DOHH2 (cell line): ENCODE results near the gene RALGAPA2.

Source experiments
- H3F3A ChIP-seq: fragments of 200-600 bp; sonication (generic), shearing (Covaris generic); 2 replicates; pipeline ENCODE4 v1.6.0; 2016; ENCODE audit warnings: antibody characterized with exemption, mild to moderate bottlenecking; ENCODE audit not compliant: control insufficient read depth, insufficient read depth
- H3K27ac ChIP-seq: fragments of 200-600 bp; sonication (generic); 2 replicates; pipeline ENCODE4 v1.5.1; 2014; ENCODE audit warnings: low read depth, mild to moderate bottlenecking, low read length, moderate library complexity
- H3K27me3 ChIP-seq: fragments of 200-600 bp; sonication (generic); 2 replicates; pipeline ENCODE4 v1.6.1; 2014; ENCODE audit warnings: mild to moderate bottlenecking, low read length, mixed read lengths; ENCODE audit not compliant: control insufficient read depth
- H3K36me3 ChIP-seq: fragments of 200-600 bp; sonication (generic); 2 replicates; pipeline ENCODE4 v1.6.1; 2014; ENCODE audit warnings: mild to moderate bottlenecking, low read length, moderate library complexity, mixed read lengths; ENCODE audit not compliant: control insufficient read depth
- H3K4me1 ChIP-seq: fragments of 200-600 bp; sonication (generic); 2 replicates; pipeline ENCODE4 v1.6.1; 2014; ENCODE audit warnings: mild to moderate bottlenecking, low read length, mixed read lengths; ENCODE audit not compliant: control insufficient read depth
- H3K4me2 ChIP-seq: fragments of 200-600 bp; sonication (generic); 2 replicates; pipeline ENCODE4 v1.6.0; 2014; ENCODE audit warnings: mild to moderate bottlenecking, low read length, moderate library complexity
- H3K4me3 ChIP-seq: fragments of 200-600 bp; sonication (generic); 2 replicates; pipeline ENCODE4 v1.5.1; 2014; ENCODE audit warnings: mild to moderate bottlenecking, low read length, mixed read lengths
- H3K79me2 ChIP-seq: fragments of 200-600 bp; sonication (generic); 2 replicates; pipeline ENCODE4 v1.6.1; 2014; ENCODE audit warnings: mild to moderate bottlenecking, low read length, mixed read lengths; ENCODE audit not compliant: control insufficient read depth
- H3K9me2 ChIP-seq: fragments of 200-600 bp; sonication (generic); replicated peaks from 2 replicates; pipeline ENCODE4 v1.6.1; 2014; ENCODE audit warnings: mild to moderate bottlenecking, low read length, mixed read lengths; ENCODE audit not compliant: control insufficient read depth
- H3K9me3 ChIP-seq: fragments of 200-600 bp; sonication (generic); 2 replicates; pipeline ENCODE4 v1.6.1; 2014; ENCODE audit warnings: antibody characterized with exemption, low read length, mixed read lengths; ENCODE audit not compliant: control insufficient read depth, insufficient read depth
- H4K20me1 ChIP-seq: fragments of 200-600 bp; sonication (generic); 2 replicates; pipeline ENCODE4 v1.6.0; 2014; ENCODE audit warnings: low read depth, mild to moderate bottlenecking, antibody characterized with exemption, low read length, moderate library complexity; ENCODE audit not compliant: control insufficient read depth, insufficient read depth
- CTCF ChIP-seq: fragments of 200-600 bp; sonication (generic); IDR thresholded peaks from one replicate; pipeline ENCODE4 v1.5.1; 2014; ENCODE audit warnings: antibody characterized with exemption, mild to moderate bottlenecking, low read depth, low read length; ENCODE audit not compliant: poor library complexity, severe bottlenecking
- EZH2phosphoT487 ChIP-seq: fragments of 200-600 bp; sonication (generic); IDR thresholded peaks from 2 replicates; pipeline ENCODE4 v1.6.1; 2017; ENCODE audit warnings: borderline replicate concordance, mild to moderate bottlenecking, antibody characterized with exemption, low read length, moderate library complexity, mixed read lengths

Gene RALGAPA2

DNA sequence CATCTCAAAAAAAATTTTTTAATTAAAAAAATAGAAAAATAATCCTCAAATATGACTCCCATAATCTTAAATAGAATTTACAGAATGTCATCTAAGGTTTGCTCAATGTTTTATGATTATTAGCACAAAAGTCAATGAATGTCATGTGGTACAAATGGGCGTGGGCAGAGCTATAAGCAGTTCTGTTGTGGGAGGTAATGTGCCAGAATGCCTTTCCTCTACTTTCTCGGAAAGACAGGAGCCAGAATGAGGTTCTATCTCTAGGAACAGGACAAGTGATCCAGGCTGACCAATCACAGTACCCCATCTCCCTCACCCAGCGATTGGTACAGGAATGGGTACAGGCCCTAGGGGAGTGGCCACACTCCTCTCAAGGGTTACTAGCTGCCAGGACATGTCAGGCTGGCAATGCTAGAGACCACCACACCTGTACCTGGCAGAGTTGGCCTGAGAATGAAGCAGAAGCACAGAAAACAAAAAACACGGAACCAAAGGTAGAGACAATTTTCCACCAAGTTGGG, 15.1 kb downstream of the RALGAPA2 start:
- H3K4me1 ChIP-seq, result no peaks in the 10 kb centered on the region
- H3K27ac ChIP-seq, result no peak overlapping the region
- H3K36me3 ChIP-seq, result no peaks in the 10 kb centered on the region
- no peaks in the 10 kb centered on the region for H3K79me2 ChIP-seq
- no peaks in the 10 kb centered on the region for H3K27me3 ChIP-seq
- H3K4me3 ChIP-seq, result no peak overlapping the region
- no peaks in the 10 kb centered on the region for H3K9me3 ChIP-seq
- no peak overlapping the region for H3K4me2 ChIP-seq
- H3F3A ChIP-seq, result no peaks in the 10 kb centered on the region
- TF ChIP-seq EZH2phosphoT487 (no peak), CTCF (no peak)
- no peaks in the 10 kb centered on the region for H4K20me1 ChIP-seq
- H3K9me2 ChIP-seq, result no peaks in the 10 kb centered on the region

DNA sequence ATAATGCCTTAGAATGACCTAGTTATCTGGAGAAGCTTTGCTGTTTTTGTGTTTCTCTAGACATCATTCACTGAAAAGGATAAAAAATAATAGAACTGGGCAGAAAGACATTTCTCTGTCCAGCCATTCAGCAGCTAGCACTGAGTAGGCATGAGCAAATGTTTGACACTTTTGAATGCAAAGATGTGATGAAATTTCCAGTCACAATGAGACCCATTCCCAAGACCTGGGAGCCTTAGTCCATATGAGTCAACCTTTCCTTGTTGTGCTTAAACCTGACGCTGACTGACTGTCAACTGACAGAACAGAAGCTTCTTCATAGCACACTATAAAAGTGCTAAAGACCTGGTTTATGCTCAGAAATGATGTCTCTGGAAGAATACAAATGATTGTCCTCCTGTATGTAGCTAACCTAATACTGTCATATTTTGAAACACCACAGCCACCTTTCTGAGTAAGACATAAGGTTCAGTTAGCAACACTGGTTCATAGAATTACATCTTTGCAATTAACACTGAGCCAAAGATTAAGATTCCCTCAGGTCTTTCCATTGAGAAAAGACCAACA, 17.1 kb downstream of the RALGAPA2 start:
- Histone ChIP-seq H3K36me3 (no peaks in the 10 kb centered on the region), H3K9me3 (no peaks in the 10 kb centered on the region), H3K79me2 (no peaks in the 10 kb centered on the region), H3K27me3 (no peaks in the 10 kb centered on the region), H3K9me2 (no peaks in the 10 kb centered on the region), H3F3A (no peaks in the 10 kb centered on the region), H3K4me1 (peaks cover 11% of the 10 kb centered on the region), H3K27ac (no peak overlapping the region), H3K4me3 (no peak overlapping the region), H4K20me1 (no peaks in the 10 kb centered on the region), H3K4me2 (no peak overlapping the region)
- no peak for TF ChIP-seq EZH2phosphoT487
- no peak for TF ChIP-seq CTCF

DNA sequence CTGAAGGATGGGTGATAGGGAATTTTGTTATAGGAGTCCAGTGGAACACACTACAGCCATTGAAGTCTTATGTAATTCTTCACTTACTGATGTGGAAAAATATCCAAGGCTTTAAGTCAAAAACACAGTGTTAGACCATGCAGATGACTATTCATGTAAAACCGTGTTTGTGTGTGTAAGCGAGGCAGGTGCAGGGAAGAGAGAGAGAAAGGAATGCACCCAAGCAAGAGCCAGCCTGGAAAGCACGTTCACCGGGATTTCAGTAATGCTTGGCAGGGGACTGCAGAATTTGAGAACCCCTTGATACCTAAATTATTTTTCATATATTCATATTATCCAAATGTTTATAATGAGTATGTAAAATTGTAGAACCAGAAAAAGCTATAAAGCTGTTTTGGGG, 17.9 kb downstream of the RALGAPA2 start:
- peaks cover 11% of the 10 kb centered on the region for H3K4me1 ChIP-seq
- H3K9me3 ChIP-seq, result no peaks in the 10 kb centered on the region
- no peak for TF ChIP-seq CTCF
- no peak for TF ChIP-seq EZH2phosphoT487
- no peaks in the 10 kb centered on the region for H4K20me1 ChIP-seq
- no peaks in the 10 kb centered on the region for H3K27me3 ChIP-seq
- H3K27ac ChIP-seq, result no peak overlapping the region
- no peak overlapping the region for H3K4me2 ChIP-seq
- H3K4me3 ChIP-seq, result no peak overlapping the region
- H3K79me2 ChIP-seq, result no peaks in the 10 kb centered on the region
- H3F3A ChIP-seq, result no peaks in the 10 kb centered on the region
- H3K36me3 ChIP-seq, result no peaks in the 10 kb centered on the region
- H3K9me2 ChIP-seq, result no peaks in the 10 kb centered on the region
